LoVo (cell line): ENCODE measurements around the gene LTBP3.

ENCODE experiments used
- DNase-seq: peaks from one replicate; pipeline ENCODE4 v3.0.0-alpha.2; 2016; ENCODE audit warnings: low spot score

Gene LTBP3

GRCh38 chr11:65493367-65494176 is 64.6 kb downstream of the LTBP3 start:
- peak; percentile 71 for DNase-seq

GRCh38 chr11:65492637-65493366 is 65.4 kb downstream of the LTBP3 start:
- DNase-seq: no peak

GRCh38 chr11:65492387-65492636 is 65.8 kb downstream of the LTBP3 start:
- no peak for DNase-seq

- peak; percentile 91 for DNase-seq
Observed at GRCh38 chr11:65491614-65492386, 66.4 kb downstream of the LTBP3 start.

GRCh38 chr11:65491163-65491465 is 67.0 kb downstream of the LTBP3 start:
- DNase-seq: no peak

GRCh38 chr11:65489706-65490320 is 68.3 kb downstream of the LTBP3 start:
- DNase-seq: no peak

GRCh38 chr11:65489035-65489705 is 69.0 kb downstream of the LTBP3 start:
- DNase-seq: no peak
